Type B pancreatic cell (in vitro differentiated cells): ENCODE measurements around the gene FAM131B. TPM values are rescaled to one million over a fixed set of nuclear protein-coding genes. Genes with fewer than 3 reads are reported as not detected.

Experiments
- DNase-seq: peaks from one replicate; pipeline ENCODE4 v3.0.0; 2021; ENCODE audit warnings: mixed read lengths; ENCODE audit not compliant: unreplicated experiment; ENCODE audit errors: extremely low spot score
- H3K27ac Mint-ChIP-seq: 2 replicates; pipeline ENCODE4 v1.8.0; 2021; ENCODE audit warnings: mild to moderate bottlenecking, mixed read lengths
- H3K27me3 Mint-ChIP-seq: 2 replicates; pipeline ENCODE4 v1.8.0; 2021; ENCODE audit warnings: mixed read lengths
- H3K36me3 Mint-ChIP-seq: 2 replicates; pipeline ENCODE4 v1.8.0; 2021; ENCODE audit warnings: mixed read lengths
- H3K4me1 Mint-ChIP-seq: one replicate; pipeline ENCODE4 v1.8.0; 2021; ENCODE audit warnings: mixed read lengths; ENCODE audit not compliant: unreplicated experiment
- H3K4me3 Mint-ChIP-seq: 2 replicates; pipeline ENCODE4 v1.8.0; 2021; ENCODE audit warnings: mild to moderate bottlenecking, mixed read lengths
- H3K9me3 Mint-ChIP-seq: 2 replicates; pipeline ENCODE4 v1.8.0; 2021; ENCODE audit warnings: mixed read lengths
- total RNA-seq: library from RNA; stranded (reverse); gene quantifications from 2 replicates; pipeline ENCODE4 v1.2.1, GENCODE V29; 2021; ENCODE audit warnings: low replicate concordance
- TF ChIP-seq, protein P1 (sequence below): fragments of 200-600 bp; sonication (generic); conservative IDR thresholded peaks from 2 replicates; pipeline ENCODE4 v1.5.0; 2021; ENCODE audit warnings: antibody characterized with exemption, mild to moderate bottlenecking

FAM131B gene
- total RNA-seq, 1 donor from 2014 or later, result 6.5 TPM

DNA sequence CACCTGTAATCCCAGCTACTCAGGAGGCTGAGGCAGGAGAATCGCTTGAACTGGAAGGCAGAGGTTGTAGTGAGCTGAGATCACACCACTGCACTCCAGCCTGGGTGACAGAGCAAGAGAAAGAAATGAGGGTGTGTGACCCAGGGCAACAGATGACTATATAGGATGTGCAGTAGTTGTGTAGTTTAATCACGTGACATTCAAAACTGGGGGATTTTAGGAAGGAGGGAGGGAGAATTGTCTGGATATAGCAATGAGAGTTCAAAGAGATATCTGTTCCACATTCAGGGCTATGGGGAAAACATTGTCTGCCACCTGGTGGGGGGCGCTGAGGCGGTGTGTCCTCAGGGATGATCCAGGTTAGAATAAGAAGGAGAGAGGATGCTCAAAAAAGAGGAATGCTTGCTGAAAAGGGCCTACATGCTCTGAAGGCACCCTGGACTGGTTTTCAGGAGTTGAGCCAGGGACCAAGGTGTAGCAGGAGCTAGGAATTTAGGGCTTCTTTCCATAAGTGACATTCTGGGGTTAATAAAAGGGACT, 10.8 kb upstream of the FAM131B start:
- TF ChIP-seq, protein P1, sequence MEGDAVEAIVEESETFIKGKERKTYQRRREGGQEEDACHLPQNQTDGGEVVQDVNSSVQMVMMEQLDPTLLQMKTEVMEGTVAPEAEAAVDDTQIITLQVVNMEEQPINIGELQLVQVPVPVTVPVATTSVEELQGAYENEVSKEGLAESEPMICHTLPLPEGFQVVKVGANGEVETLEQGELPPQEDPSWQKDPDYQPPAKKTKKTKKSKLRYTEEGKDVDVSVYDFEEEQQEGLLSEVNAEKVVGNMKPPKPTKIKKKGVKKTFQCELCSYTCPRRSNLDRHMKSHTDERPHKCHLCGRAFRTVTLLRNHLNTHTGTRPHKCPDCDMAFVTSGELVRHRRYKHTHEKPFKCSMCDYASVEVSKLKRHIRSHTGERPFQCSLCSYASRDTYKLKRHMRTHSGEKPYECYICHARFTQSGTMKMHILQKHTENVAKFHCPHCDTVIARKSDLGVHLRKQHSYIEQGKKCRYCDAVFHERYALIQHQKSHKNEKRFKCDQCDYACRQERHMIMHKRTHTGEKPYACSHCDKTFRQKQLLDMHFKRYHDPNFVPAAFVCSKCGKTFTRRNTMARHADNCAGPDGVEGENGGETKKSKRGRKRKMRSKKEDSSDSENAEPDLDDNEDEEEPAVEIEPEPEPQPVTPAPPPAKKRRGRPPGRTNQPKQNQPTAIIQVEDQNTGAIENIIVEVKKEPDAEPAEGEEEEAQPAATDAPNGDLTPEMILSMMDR, result no peak
- Mint-ChIP-seq H3K27ac (no peak overlapping the region), H3K27me3 (peaks cover 12% of the 10 kb centered on the region), H3K4me3 (no peak overlapping the region), H3K4me1 (peaks cover 16% of the 10 kb centered on the region), H3K9me3 (no peaks in the 10 kb centered on the region), H3K36me3 (no peaks in the 10 kb centered on the region)
- no peak for DNase-seq

DNA sequence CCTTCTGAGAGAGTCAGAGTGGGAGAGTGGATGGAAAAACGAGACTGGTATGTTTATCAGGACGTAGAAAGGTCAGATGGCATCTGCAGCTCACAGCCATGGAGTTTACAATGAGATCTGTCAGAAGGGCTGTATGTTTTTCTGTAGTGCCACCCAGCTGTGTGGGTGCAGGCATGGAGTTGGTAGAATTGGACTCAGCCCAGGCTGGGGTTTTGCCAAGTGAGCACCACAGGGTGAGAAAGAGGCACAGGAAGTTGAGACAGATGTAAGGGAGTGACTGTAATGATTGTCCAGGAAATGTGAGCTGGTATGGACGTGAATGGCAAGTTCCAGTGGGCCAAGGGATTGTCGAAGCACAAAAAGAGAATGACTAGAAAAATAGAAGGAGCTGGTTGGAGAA, 9.6 kb upstream of the FAM131B start:
- H3K27ac Mint-ChIP-seq, result no peak overlapping the region
- TF ChIP-seq, protein P1, result no peak
- no peaks in the 10 kb centered on the region for H3K36me3 Mint-ChIP-seq
- no peaks in the 10 kb centered on the region for H3K9me3 Mint-ChIP-seq
- no peak overlapping the region for H3K4me3 Mint-ChIP-seq
- no peak for DNase-seq
- H3K27me3 Mint-ChIP-seq, result peaks cover 15% of the 10 kb centered on the region
- H3K4me1 Mint-ChIP-seq, result peaks cover 16% of the 10 kb centered on the region

DNA sequence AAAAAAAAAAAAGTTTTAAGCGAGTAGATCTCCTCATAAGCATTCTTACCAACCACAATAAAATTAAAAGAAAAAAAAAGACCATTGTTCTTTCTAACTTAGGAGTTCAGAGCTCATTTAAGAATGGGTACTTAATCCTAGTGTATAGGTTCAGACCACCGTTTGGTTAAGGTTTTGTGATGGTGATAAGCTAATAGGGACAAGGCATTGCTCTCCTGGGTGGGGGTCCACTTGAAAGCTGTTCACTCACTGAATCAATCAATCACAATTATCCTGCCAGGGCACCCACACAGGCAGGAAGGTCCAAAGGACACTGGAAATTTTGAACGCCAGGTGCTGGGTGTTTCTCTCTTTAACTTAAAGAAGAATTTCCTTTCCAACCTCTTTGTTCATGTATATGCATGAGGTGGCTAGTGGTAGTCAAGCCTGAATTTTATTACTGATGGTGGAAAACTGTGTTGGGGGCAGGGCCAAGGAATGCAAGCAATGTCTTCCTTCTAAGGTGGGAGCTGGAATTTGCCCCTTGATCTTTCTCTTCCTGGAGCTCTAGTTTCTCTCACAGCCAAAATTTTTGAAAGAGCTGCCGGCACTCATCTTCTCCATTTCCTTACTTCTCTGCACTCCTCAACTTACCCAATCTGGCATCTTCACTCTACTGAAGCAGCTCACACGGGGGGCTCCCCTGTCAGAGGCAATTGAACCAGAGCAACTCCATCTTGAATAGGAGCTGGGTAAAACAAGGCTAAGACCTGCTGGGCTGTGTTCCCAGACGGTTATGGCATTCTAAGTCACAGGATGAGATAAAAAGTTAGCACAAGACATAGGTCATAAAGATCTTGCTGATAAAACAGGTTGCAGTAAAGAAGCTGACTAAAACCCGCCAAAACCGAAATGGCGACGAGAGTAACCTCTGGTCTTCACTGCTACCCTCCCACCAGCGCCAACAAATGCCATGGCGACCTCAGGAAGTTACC, 7.5 kb upstream of the FAM131B start:
- Mint-ChIP-seq H3K27me3 (peaks cover 32% of the 10 kb centered on the region), H3K27ac (peak overlapping the region; percentile 13), H3K9me3 (no peaks in the 10 kb centered on the region), H3K4me3 (no peak overlapping the region), H3K4me1 (peaks cover 16% of the 10 kb centered on the region), H3K36me3 (no peaks in the 10 kb centered on the region)
- no peak for DNase-seq
- TF ChIP-seq, protein P1, result no peak

DNA sequence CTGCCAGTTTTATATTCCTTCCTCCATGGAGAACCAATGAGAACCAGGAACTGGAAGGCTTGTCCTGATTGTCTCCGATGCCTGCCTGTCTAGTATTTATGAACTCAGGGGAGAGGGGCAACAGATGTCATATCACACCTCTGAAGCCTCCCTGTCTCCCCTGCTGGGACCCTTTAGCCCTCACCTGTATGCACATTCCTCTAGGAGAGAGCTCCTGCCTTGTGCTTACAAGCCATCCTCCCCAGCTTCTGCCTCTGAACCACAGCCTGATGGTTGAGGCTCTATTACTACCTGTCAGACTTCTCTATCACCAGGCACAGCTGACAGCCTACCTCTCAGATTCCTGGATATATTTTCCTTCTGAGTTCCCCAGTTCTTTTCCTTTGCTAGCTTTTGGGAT, 5.9 kb upstream of the FAM131B start:
- Mint-ChIP-seq H3K4me3 (no peak overlapping the region), H3K36me3 (no peaks in the 10 kb centered on the region), H3K27me3 (peaks cover 48% of the 10 kb centered on the region), H3K27ac (no peak overlapping the region), H3K9me3 (no peaks in the 10 kb centered on the region), H3K4me1 (peaks cover 16% of the 10 kb centered on the region)
- TF ChIP-seq, protein P1, result no peak
- DNase-seq, result no peak

DNA sequence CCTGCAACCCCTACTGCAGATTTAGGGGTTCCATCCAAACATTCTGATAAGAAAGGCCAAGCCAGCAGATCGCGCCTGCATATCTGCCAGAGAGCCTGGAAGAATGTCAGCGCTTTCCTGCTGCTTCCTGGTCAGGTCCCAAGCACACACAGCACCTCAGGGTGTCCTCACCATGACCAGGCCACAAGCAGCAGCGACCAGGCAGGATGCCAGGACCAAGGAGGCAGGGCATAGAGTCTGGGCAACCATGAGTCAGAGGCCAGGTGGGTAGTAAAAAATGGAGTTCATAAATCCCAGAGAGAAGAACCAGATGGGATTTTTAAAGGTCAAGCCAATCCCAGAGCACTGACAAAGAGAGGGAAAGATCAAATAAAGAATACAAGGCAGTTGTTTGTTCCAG, 5.5 kb upstream of the FAM131B start:
- DNase-seq, result no peak
- peaks cover 52% of the 10 kb centered on the region for H3K27me3 Mint-ChIP-seq
- peaks cover 16% of the 10 kb centered on the region for H3K4me1 Mint-ChIP-seq
- no peaks in the 10 kb centered on the region for H3K36me3 Mint-ChIP-seq
- H3K27ac Mint-ChIP-seq, result no peak overlapping the region
- H3K9me3 Mint-ChIP-seq, result no peaks in the 10 kb centered on the region
- TF ChIP-seq, protein P1, result no peak
- H3K4me3 Mint-ChIP-seq, result no peak overlapping the region
